IMR-90 (cell line): ENCODE results near the gene BRIP1. TPM values are rescaled to one million over a fixed set of nuclear protein-coding genes. Genes with fewer than 3 reads are reported as not detected.

Source experiments
- ATAC-seq: fragments of 200-7000 bp; cut with Tn5 transposase; 2 replicates; pipeline ENCODE4 v1.9.1; 2020; ENCODE audit warnings: low read depth, mild to moderate bottlenecking, moderate library complexity
- BruUV-seq: library from RNA; stranded (reverse); fragments of 400-500 nt; replicated peaks from 2 replicates; lab custom pipeline; 2021; lab: Mats Ljungman, UMichigan
- CTCF ChIA-PET: fragments of 300-600 bp; formaldehyde crosslinking; extraction: SDS; loops from one replicate; lab custom pipeline; 2021; ENCODE audit warnings: antibody characterized with exemption; lab: Yijun Ruan, JAX
- POLR2A ChIA-PET: fragments of 300-600 bp; sonication (Branson Sonifier 250); formaldehyde crosslinking; loops from one replicate; lab custom pipeline; 2022; ENCODE audit warnings: antibody characterized with exemption; ENCODE audit not compliant: unreplicated experiment; lab: Charles Lee
- DNase-seq: peaks from one replicate; pipeline ENCODE4 v3.0.0; 2013
- H2AFZ ChIP-seq: replicated peaks from 2 replicates; pipeline ENCODE3; 2013; ENCODE audit warnings: low read length, mild to moderate bottlenecking; ENCODE audit not compliant: poor library complexity
- H2AK5ac ChIP-seq: 2 replicates; pipeline ENCODE4 v1.6.1; 2013; ENCODE audit warnings: low read depth, low read length, inconsistent platforms
- H2AK9ac ChIP-seq: replicated peaks from 2 replicates; pipeline ENCODE3; 2013; ENCODE audit warnings: mild to moderate bottlenecking, low read depth, low read length, moderate library complexity; ENCODE audit not compliant: poor library complexity
- H2BK120ac ChIP-seq: 2 replicates; pipeline ENCODE4 v1.6.1; 2013; ENCODE audit warnings: low read depth, low read length, inconsistent platforms
- H2BK15ac ChIP-seq: 3 replicates; pipeline ENCODE4 v1.6.1; 2013; ENCODE audit warnings: low read depth, low read length, inconsistent platforms
- H2BK20ac ChIP-seq: 2 replicates; pipeline ENCODE4 v1.6.1; 2013; ENCODE audit warnings: low read depth, mild to moderate bottlenecking, inconsistent platforms, low read length, moderate library complexity
- H2BK5ac ChIP-seq: 2 replicates; pipeline ENCODE4 v1.6.1; 2013; ENCODE audit warnings: mild to moderate bottlenecking, low read depth, low read length, inconsistent platforms; ENCODE audit not compliant: poor library complexity, severe bottlenecking
- H3K14ac ChIP-seq: replicated peaks from 2 replicates; pipeline ENCODE4 v1.6.1; 2013; ENCODE audit warnings: low read depth, low read length, inconsistent platforms
- H3K18ac ChIP-seq: 2 replicates; pipeline ENCODE4 v1.6.1; 2013; ENCODE audit warnings: low read depth, low read length, control low read depth
- H3K23ac ChIP-seq: 2 replicates; pipeline ENCODE4 v1.6.1; 2013; ENCODE audit warnings: low read depth, low read length, inconsistent platforms
- H3K27ac ChIP-seq: 2 replicates; pipeline ENCODE4 v1.5.1; 2013; ENCODE audit warnings: mild to moderate bottlenecking, control low read depth, low read length; ENCODE audit not compliant: insufficient read depth
- H3K27me3 ChIP-seq: 2 replicates; pipeline ENCODE4 v1.6.1; 2013; ENCODE audit warnings: low read length; ENCODE audit not compliant: control insufficient read depth, insufficient read depth
- H3K36me3 ChIP-seq: 2 replicates; pipeline ENCODE4 v1.6.1; 2013; ENCODE audit warnings: low read length, mixed read lengths; ENCODE audit not compliant: control insufficient read depth, insufficient read depth
- H3K4ac ChIP-seq: 2 replicates; pipeline ENCODE4 v1.6.1; 2013; ENCODE audit warnings: low read depth, low read length, inconsistent platforms
- H3K4me1 ChIP-seq: 2 replicates; pipeline ENCODE4 v1.6.1; 2013; ENCODE audit warnings: low read length, mixed read lengths; ENCODE audit not compliant: control insufficient read depth, insufficient read depth
- H3K4me2 ChIP-seq: 2 replicates; pipeline ENCODE4 v1.6.1; 2013; ENCODE audit warnings: low read depth, mild to moderate bottlenecking, control low read depth, low read length, moderate library complexity
- H3K4me3 ChIP-seq: 2 replicates; pipeline ENCODE4 v1.5.1; 2013; ENCODE audit warnings: low read depth, mild to moderate bottlenecking, control low read depth, low read length, moderate library complexity; ENCODE audit not compliant: insufficient read depth
- H3K56ac ChIP-seq: 2 replicates; pipeline ENCODE4 v1.6.1; 2013; ENCODE audit warnings: low read length, inconsistent platforms; ENCODE audit not compliant: insufficient read depth; ENCODE audit errors: extremely low read depth
- H3K79me1 ChIP-seq, 2 experiments: 2 replicates each; pipeline ENCODE4 v1.6.1; 2013; ENCODE audit warnings: low read length in 2 of 2, inconsistent platforms in 1 of 2, low read depth in 1 of 2
- H3K9ac ChIP-seq: 2 replicates; pipeline ENCODE4 v1.6.1; 2013; ENCODE audit warnings: low read depth, low read length, control low read depth
- H3K9me1 ChIP-seq: 2 replicates; pipeline ENCODE4 v1.6.1; 2013; ENCODE audit warnings: low read length, inconsistent platforms; ENCODE audit not compliant: insufficient read depth
- H3K9me3 ChIP-seq: 2 replicates; pipeline ENCODE4 v1.6.1; 2013; ENCODE audit warnings: low read length; ENCODE audit not compliant: control insufficient read depth, insufficient read depth
- H4K20me1 ChIP-seq: 2 replicates; pipeline ENCODE4 v1.6.1; 2013; ENCODE audit warnings: low read length, inconsistent platforms; ENCODE audit not compliant: insufficient read depth
- H4K5ac ChIP-seq: 2 replicates; pipeline ENCODE4 v1.6.1; 2013; ENCODE audit warnings: mild to moderate bottlenecking, low read depth, low read length, control low read depth
- H4K8ac ChIP-seq, 2 experiments: 2 replicates each; pipeline ENCODE4 v1.6.1; 2013; ENCODE audit warnings: low read depth in 2 of 2, low read length in 2 of 2, control low read depth in 1 of 2, inconsistent platforms in 1 of 2
- H4K91ac ChIP-seq: 2 replicates; pipeline ENCODE4 v1.6.1; 2013; ENCODE audit warnings: low read depth, low read length, inconsistent platforms; ENCODE audit not compliant: insufficient read depth
- BHLHE40 ChIP-seq: fragments of 150-350 bp; IDR thresholded peaks from 2 replicates; pipeline ENCODE4 v1.6.1; 2016; ENCODE audit warnings: mild to moderate bottlenecking, low read depth, low read length
- FOS ChIP-seq: fragments of 150-350 bp; IDR thresholded peaks from 2 replicates; pipeline ENCODE4 v1.6.1; 2016; ENCODE audit warnings: low read depth, low read length
- MAFK ChIP-seq: IDR thresholded peaks from 2 replicates; pipeline ENCODE4 v1.6.1; 2012; ENCODE audit warnings: low read depth, low read length, improper control_type of control experiment
- MAZ ChIP-seq: IDR thresholded peaks from 2 replicates; pipeline ENCODE4 v1.6.1; 2012; ENCODE audit warnings: low read depth, mild to moderate bottlenecking, low read length, improper control_type of control experiment, moderate library complexity, borderline replicate concordance
- MXI1 ChIP-seq: IDR thresholded peaks from 2 replicates; pipeline ENCODE4 v1.6.1; 2012; ENCODE audit warnings: low read depth, mild to moderate bottlenecking, low read length, moderate library complexity, borderline replicate concordance
- RAD21 ChIP-seq: IDR thresholded peaks from 2 replicates; pipeline ENCODE4 v1.6.1; 2012; ENCODE audit warnings: low read length, improper control_type of control experiment
- RCOR1 ChIP-seq: IDR thresholded peaks from 2 replicates; pipeline ENCODE4 v1.6.1; 2012; ENCODE audit warnings: mild to moderate bottlenecking, low read length, improper control_type of control experiment; ENCODE audit not compliant: insufficient replicate concordance
- RFX5 ChIP-seq: IDR thresholded peaks from 2 replicates; pipeline ENCODE4 v1.8.0; 2012; ENCODE audit warnings: low read depth, mild to moderate bottlenecking, low read length, moderate library complexity
- WGBS, 2 experiments: methylation state at CpG; one replicate each; pipeline versions ENCODE4 v1.1.5 to v1.1.7; 2013; ENCODE audit warnings: missing lambda C conversion rate in 2 of 2; ENCODE audit not compliant: insufficient read length in 1 of 2; ENCODE audit errors: extremely low coverage in 2 of 2; 5-methylcytosine and 5-hydroxymethylcytosine counted together
- dilution Hi-C: fragments of 300-500 bp; cut with HindIII; formaldehyde crosslinking; loops from one replicate; pipeline ENCODE4 v1.14.3; 2018; ENCODE audit warnings: low sequenced_read_pairs; ENCODE audit not compliant: unreplicated experiment
- in situ Hi-C: fragments of 300-500 bp; cut with MboI; formaldehyde crosslinking; loops from 3 replicates; pipeline ENCODE4 v1.14.3; 2019; ENCODE audit warnings: low sequenced_read_pairs, inconsistent platforms, mixed read lengths
- intact Hi-C: fragments of 100-400 bp; cut with micrococcal nuclease; formaldehyde crosslinking; loops from 2 replicates; pipeline ENCODE4 v1.10.0; 2022
- polyA plus RNA-seq, 3 experiments: library from polyadenylated mRNA; depleted of rRNA; stranded (reverse); fragments of >200 nt; gene quantifications; 2 replicates each; pipeline ENCODE4 v1.2.3, GENCODE V29; 2012; ENCODE audit warnings: low replicate concordance in 1 of 3
- total RNA-seq: library from RNA; depleted of rRNA; stranded (reverse); fragments of >200 nt; gene quantifications from 2 replicates; pipeline ENCODE4 v1.2.3, GENCODE V29; 2012
- TF ChIP-seq, protein P1 (sequence below): conservative IDR thresholded peaks from 2 replicates; pipeline ENCODE4 v1.5.1; 2012; ENCODE audit warnings: mild to moderate bottlenecking, low read depth, low read length, improper control_type of control experiment
- TF ChIP-seq, protein P2 (sequence below): fragments of 150-350 bp; IDR thresholded peaks from 2 replicates; pipeline ENCODE4 v1.6.1; 2016; ENCODE audit warnings: low read depth, mild to moderate bottlenecking, low read length, moderate library complexity, borderline replicate concordance
- TF ChIP-seq, protein P3 (sequence below): fragments of 150-350 bp; IDR thresholded peaks from 2 replicates; pipeline ENCODE4 v1.6.1; 2017; ENCODE audit warnings: mild to moderate bottlenecking, antibody characterized with exemption, low read length, low read depth

BRIP1 gene
- total and polyA plus RNA-seq, 2 of the 4 experiments (the other 2 are of a cell fraction): 6.1 to 19.7 TPM

DNA sequence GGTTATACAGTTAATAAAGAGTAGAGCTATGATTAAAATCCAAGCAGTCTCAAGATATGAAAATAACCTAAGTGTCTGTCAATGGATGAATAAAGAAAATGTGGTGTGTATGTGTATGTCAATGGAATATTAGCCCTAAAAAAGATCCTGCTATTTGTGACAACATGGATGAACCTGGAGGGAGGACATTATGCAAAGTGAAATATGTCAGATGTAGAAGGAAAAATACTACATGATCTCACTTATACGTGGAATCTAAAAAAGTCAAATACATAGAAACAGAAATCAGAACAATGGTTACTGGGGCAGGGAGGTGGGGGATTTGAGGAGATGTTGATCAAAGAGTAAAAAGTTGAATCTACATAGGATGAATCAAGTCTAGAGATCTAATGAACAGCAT, 20.4 kb downstream of the BRIP1 start:
- Histone ChIP-seq H4K5ac (no peak overlapping the region), H2BK20ac (no peak overlapping the region), H4K91ac (no peak overlapping the region), H2BK15ac (no peak overlapping the region), H3K9ac (no peak overlapping the region), H3K23ac (no peak overlapping the region), H3K4me1 (no peaks in the 10 kb centered on the region), H3K9me1 (no peaks in the 10 kb centered on the region), H3K4me3 (no peak overlapping the region), H3K56ac (no peak overlapping the region), H3K79me1 (peaks cover 4 to 23% of the 10 kb centered on the region in 2 experiments; a peak in 3 of 4 replicates), H2AFZ (no peak overlapping the region), H2AK5ac (no peak overlapping the region), H4K20me1 (no peaks in the 10 kb centered on the region; the same call in 1 of the 2 replicates), H3K4me2 (no peak overlapping the region), H3K14ac (no peak overlapping the region), H3K27ac (no peak overlapping the region), H3K9me3 (no peaks in the 10 kb centered on the region), H3K27me3 (no peaks in the 10 kb centered on the region), H2AK9ac (no peak overlapping the region), H3K18ac (no peak overlapping the region), H2BK5ac (no peak overlapping the region), H4K8ac (no peak overlapping the region), H2BK120ac (no peak overlapping the region), H3K36me3 (peaks cover 6% of the 10 kb centered on the region; the same call in 1 of the 2 replicates), H3K4ac (no peak overlapping the region)
- ATAC-seq (no peak), DNase-seq (no peak)
- no CpG with 5 or more reads among the region's 1 CpG for WGBS, 2 experiments
- no peak for TF ChIP-seq MAFK
- no peak for TF ChIP-seq MAZ
- no peak for TF ChIP-seq BHLHE40
- no peak for TF ChIP-seq RCOR1
- TF ChIP-seq, protein P1, sequence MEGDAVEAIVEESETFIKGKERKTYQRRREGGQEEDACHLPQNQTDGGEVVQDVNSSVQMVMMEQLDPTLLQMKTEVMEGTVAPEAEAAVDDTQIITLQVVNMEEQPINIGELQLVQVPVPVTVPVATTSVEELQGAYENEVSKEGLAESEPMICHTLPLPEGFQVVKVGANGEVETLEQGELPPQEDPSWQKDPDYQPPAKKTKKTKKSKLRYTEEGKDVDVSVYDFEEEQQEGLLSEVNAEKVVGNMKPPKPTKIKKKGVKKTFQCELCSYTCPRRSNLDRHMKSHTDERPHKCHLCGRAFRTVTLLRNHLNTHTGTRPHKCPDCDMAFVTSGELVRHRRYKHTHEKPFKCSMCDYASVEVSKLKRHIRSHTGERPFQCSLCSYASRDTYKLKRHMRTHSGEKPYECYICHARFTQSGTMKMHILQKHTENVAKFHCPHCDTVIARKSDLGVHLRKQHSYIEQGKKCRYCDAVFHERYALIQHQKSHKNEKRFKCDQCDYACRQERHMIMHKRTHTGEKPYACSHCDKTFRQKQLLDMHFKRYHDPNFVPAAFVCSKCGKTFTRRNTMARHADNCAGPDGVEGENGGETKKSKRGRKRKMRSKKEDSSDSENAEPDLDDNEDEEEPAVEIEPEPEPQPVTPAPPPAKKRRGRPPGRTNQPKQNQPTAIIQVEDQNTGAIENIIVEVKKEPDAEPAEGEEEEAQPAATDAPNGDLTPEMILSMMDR: no peak
- TF ChIP-seq MXI1: no peak
- no peak for TF ChIP-seq RAD21
- TF ChIP-seq, protein P2, sequence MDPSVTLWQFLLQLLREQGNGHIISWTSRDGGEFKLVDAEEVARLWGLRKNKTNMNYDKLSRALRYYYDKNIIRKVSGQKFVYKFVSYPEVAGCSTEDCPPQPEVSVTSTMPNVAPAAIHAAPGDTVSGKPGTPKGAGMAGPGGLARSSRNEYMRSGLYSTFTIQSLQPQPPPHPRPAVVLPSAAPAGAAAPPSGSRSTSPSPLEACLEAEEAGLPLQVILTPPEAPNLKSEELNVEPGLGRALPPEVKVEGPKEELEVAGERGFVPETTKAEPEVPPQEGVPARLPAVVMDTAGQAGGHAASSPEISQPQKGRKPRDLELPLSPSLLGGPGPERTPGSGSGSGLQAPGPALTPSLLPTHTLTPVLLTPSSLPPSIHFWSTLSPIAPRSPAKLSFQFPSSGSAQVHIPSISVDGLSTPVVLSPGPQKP: no peak
- no peak for TF ChIP-seq RFX5
- TF ChIP-seq FOS: no peak
- TF ChIP-seq, protein P3, sequence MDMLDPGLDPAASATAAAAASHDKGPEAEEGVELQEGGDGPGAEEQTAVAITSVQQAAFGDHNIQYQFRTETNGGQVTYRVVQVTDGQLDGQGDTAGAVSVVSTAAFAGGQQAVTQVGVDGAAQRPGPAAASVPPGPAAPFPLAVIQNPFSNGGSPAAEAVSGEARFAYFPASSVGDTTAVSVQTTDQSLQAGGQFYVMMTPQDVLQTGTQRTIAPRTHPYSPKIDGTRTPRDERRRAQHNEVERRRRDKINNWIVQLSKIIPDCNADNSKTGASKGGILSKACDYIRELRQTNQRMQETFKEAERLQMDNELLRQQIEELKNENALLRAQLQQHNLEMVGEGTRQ: no peak
- dilution Hi-C loops: no loop called here
- ChIA-PET CTCF (no interaction called here), POLR2A (no interaction called here)
- BruUV-seq: no TSS peak
- intact Hi-C loops: no loop called here
- in situ Hi-C loops: loop anchor here (5.0 to 10.0 kb wide), 2 partner anchors 206 to 418 kb away; no protein-coding TSS in a partner anchor
